ENCODE data around the gene INO80B.

The INO80B gene

GRCh38 chr2:74429487-74430451 is 25.1 kb upstream of the INO80B start:
- peaks cover 15% of the 10 kb centered on the region for H3K36me3 ChIP-seq (ENCODE audit: control insufficient read depth, low read length)
- no peak overlapping the region for H3K4me3 ChIP-seq (ENCODE audit: low read length)

GRCh38 chr2:74430502-74430901 is 24.4 kb upstream of the INO80B start:
- no peaks in the 10 kb centered on the region for H3K27me3 ChIP-seq (ENCODE audit: control insufficient read depth, low read length)
- no peaks in the 10 kb centered on the region for H3K9me2 ChIP-seq (replicated peaks; ENCODE audit: control insufficient read depth, low read length)
- no peak overlapping the region for H3K27ac ChIP-seq (ENCODE audit: low read depth, low read length)
- no peaks in the 10 kb centered on the region for H3K79me2 ChIP-seq (ENCODE audit: control insufficient read depth, low read length)
- no peaks in the 10 kb centered on the region for H3K4me1 ChIP-seq (ENCODE audit: control insufficient read depth, low read length)
- TF ChIP-seq EZH2phosphoT487 (IDR thresholded peaks at IDR 0.05; ENCODE audit: borderline replicate concordance, low read length) (no peak), CTCF (IDR thresholded peaks at IDR 0.05; ENCODE audit: low read depth, low read length, poor library complexity, severe bottlenecking) (no peak)
- peaks cover 8% of the 10 kb centered on the region for H3K36me3 ChIP-seq (ENCODE audit: control insufficient read depth, low read length)
- no peaks in the 10 kb centered on the region for H3K9me3 ChIP-seq (ENCODE audit: control insufficient read depth, insufficient read depth, low read length)
- H4K20me1 ChIP-seq (ENCODE audit: control insufficient read depth, insufficient read depth, low read depth, low read length) = no peaks in the 10 kb centered on the region
- no peak overlapping the region for H3K4me2 ChIP-seq (ENCODE audit: low read length)
- peaks cover 4% of the 10 kb centered on the region; the same call in 1 of the 2 replicates for H3F3A ChIP-seq (ENCODE audit: control insufficient read depth, insufficient read depth)
- no peak overlapping the region for H3K4me3 ChIP-seq (ENCODE audit: low read length)

More at GRCh38 chr2:74429487-74430451, 25.1 kb upstream of the INO80B start:
- H3K27me3 ChIP-seq (ENCODE audit: control insufficient read depth, low read length) = no peaks in the 10 kb centered on the region
- no peak overlapping the region for H3K4me2 ChIP-seq (ENCODE audit: low read length)
- no peaks in the 10 kb centered on the region for H3K79me2 ChIP-seq (ENCODE audit: control insufficient read depth, low read length)
- no peaks in the 10 kb centered on the region for H3K9me3 ChIP-seq (ENCODE audit: control insufficient read depth, insufficient read depth, low read length)
- H3F3A ChIP-seq (ENCODE audit: control insufficient read depth, insufficient read depth) = peaks cover 4% of the 10 kb centered on the region; the same call in 1 of the 2 replicates
- TF ChIP-seq EZH2phosphoT487 (IDR thresholded peaks at IDR 0.05; ENCODE audit: borderline replicate concordance, low read length) (no peak), CTCF (IDR thresholded peaks at IDR 0.05; ENCODE audit: low read depth, low read length, poor library complexity, severe bottlenecking) (no peak)
- H3K4me1 ChIP-seq (ENCODE audit: control insufficient read depth, low read length) = no peaks in the 10 kb centered on the region
- no peak overlapping the region for H3K27ac ChIP-seq (ENCODE audit: low read depth, low read length)
- no peaks in the 10 kb centered on the region for H3K9me2 ChIP-seq (replicated peaks; ENCODE audit: control insufficient read depth, low read length)
- no peaks in the 10 kb centered on the region for H4K20me1 ChIP-seq (ENCODE audit: control insufficient read depth, insufficient read depth, low read depth, low read length)

- Histone ChIP-seq H3K27ac (ENCODE audit: low read depth, low read length) (no peak overlapping the region), H3K79me2 (ENCODE audit: control insufficient read depth, low read length) (no peaks in the 10 kb centered on the region), H4K20me1 (ENCODE audit: control insufficient read depth, insufficient read depth, low read depth, low read length) (no peaks in the 10 kb centered on the region), H3K9me2 (replicated peaks; ENCODE audit: control insufficient read depth, low read length) (no peaks in the 10 kb centered on the region), H3K9me3 (ENCODE audit: control insufficient read depth, insufficient read depth, low read length) (no peaks in the 10 kb centered on the region), H3K36me3 (ENCODE audit: control insufficient read depth, low read length) (no peaks in the 10 kb centered on the region), H3K4me2 (ENCODE audit: low read length) (no peak overlapping the region), H3K27me3 (ENCODE audit: control insufficient read depth, low read length) (peaks cover 5% of the 10 kb centered on the region), H3K4me1 (ENCODE audit: control insufficient read depth, low read length) (peaks cover 32% of the 10 kb centered on the region), H3F3A (ENCODE audit: control insufficient read depth, insufficient read depth) (no peaks in the 10 kb centered on the region), H3K4me3 (ENCODE audit: low read length) (no peak overlapping the region)
- no peak for TF ChIP-seq CTCF (IDR thresholded peaks at IDR 0.05; ENCODE audit: low read depth, low read length, poor library complexity, severe bottlenecking)
These were observed 18.6 kb upstream of the INO80B start for GRCh38 chr2:74436111-74436805.
